Measurements from ENCODE around the gene CEP85L.

CEP85L gene

GRCh38 chr6:118650582-118651281, 659 bp downstream of the CEP85L start:
- peak overlapping the region; percentile 77 to 91 for H3K4me3 ChIP-seq (replicated peaks in 1 of 2; ENCODE audit: low read depth in 2 of 2, low read length in 2 of 2)
- no peak for TF ChIP-seq CTCF (IDR thresholded peaks at IDR 0.05; ENCODE audit: low read depth, low read length)
- DNase-seq (ENCODE audit: low read depth in 2 of 2), result no peak

GRCh38 chr6:118649918-118650581, 1.3 kb downstream of the CEP85L start:
- no peak for TF ChIP-seq CTCF (IDR thresholded peaks at IDR 0.05; ENCODE audit: low read depth, low read length)
- DNase-seq (ENCODE audit: low read depth in 2 of 2), result peak; percentile 54 to 61
- peak overlapping the region; percentile 77 to 91 for H3K4me3 ChIP-seq (replicated peaks in 1 of 2; ENCODE audit: low read depth in 2 of 2, low read length in 2 of 2)

GRCh38 chr6:118648866-118649554, 2.4 kb downstream of the CEP85L start:
- TF ChIP-seq CTCF (IDR thresholded peaks at IDR 0.05; ENCODE audit: low read depth, low read length), result no peak
- peak in 1 of 2 donors; percentile 31 for DNase-seq (ENCODE audit: low read depth in 2 of 2)
- H3K4me3 ChIP-seq (replicated peaks in 1 of 2; ENCODE audit: low read depth in 2 of 2, low read length in 2 of 2), result peak overlapping the region in 1 of 2 donors; percentile 77

- TF ChIP-seq CTCF (IDR thresholded peaks at IDR 0.05; ENCODE audit: low read depth, low read length), result no peak
- no peak for DNase-seq (ENCODE audit: low read depth in 2 of 2)
- no peak overlapping the region for H3K4me3 ChIP-seq (replicated peaks in 1 of 2; ENCODE audit: low read depth in 2 of 2, low read length in 2 of 2)
These were observed 4.4 kb downstream of the CEP85L start for GRCh38 chr6:118646977-118647376.

GRCh38 chr6:118645395-118645794, 6.0 kb downstream of the CEP85L start:
- no peak for TF ChIP-seq CTCF (IDR thresholded peaks at IDR 0.05; ENCODE audit: low read depth, low read length)
- H3K4me3 ChIP-seq (replicated peaks in 1 of 2; ENCODE audit: low read depth in 2 of 2, low read length in 2 of 2), result no peak overlapping the region

GRCh38 chr6:118644007-118644406, 7.4 kb downstream of the CEP85L start:
- H3K4me3 ChIP-seq (replicated peaks in 1 of 2; ENCODE audit: low read depth in 2 of 2, low read length in 2 of 2), result no peak overlapping the region
- no peak for TF ChIP-seq CTCF (IDR thresholded peaks at IDR 0.05; ENCODE audit: low read depth, low read length)
- DNase-seq (ENCODE audit: low read depth in 2 of 2), result peak in 1 of 2 donors; percentile 44

More at GRCh38 chr6:118645395-118645794, 6.0 kb downstream of the CEP85L start:
- peak in 1 of 2 donors; percentile 19 for DNase-seq (ENCODE audit: low read depth in 2 of 2)

Data from cardiac fibroblast (primary cell).